Measurements from ENCODE around the gene CTIF.

- TF ChIP-seq, protein P1, sequence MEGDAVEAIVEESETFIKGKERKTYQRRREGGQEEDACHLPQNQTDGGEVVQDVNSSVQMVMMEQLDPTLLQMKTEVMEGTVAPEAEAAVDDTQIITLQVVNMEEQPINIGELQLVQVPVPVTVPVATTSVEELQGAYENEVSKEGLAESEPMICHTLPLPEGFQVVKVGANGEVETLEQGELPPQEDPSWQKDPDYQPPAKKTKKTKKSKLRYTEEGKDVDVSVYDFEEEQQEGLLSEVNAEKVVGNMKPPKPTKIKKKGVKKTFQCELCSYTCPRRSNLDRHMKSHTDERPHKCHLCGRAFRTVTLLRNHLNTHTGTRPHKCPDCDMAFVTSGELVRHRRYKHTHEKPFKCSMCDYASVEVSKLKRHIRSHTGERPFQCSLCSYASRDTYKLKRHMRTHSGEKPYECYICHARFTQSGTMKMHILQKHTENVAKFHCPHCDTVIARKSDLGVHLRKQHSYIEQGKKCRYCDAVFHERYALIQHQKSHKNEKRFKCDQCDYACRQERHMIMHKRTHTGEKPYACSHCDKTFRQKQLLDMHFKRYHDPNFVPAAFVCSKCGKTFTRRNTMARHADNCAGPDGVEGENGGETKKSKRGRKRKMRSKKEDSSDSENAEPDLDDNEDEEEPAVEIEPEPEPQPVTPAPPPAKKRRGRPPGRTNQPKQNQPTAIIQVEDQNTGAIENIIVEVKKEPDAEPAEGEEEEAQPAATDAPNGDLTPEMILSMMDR (IDR thresholded peaks at IDR 0.05) = no peak
- TF ChIP-seq ZFX (IDR thresholded peaks at IDR 0.05; ENCODE audit: borderline replicate concordance) = no peak
These were observed 155.5 kb downstream of the CTIF start for GRCh38 chr18:48694295-48694694.

All from 22Rv1 (cell line).